Kidney glomerular epithelial cell (primary cell): Measurements from ENCODE around the gene NTN4.
A peak's percentile ranks its signal among the peaks of the same experiment; 100 is the strongest.
"Not testable (repeated sequence)": the region's sequence is repeated elsewhere in the genome, so short reads cannot be mapped to it uniquely, and the experiment has no call there.

Source experiments
- DNase-seq: peaks from one replicate; lab custom pipeline; 2025; lab: John Stamatoyannopoulos, UW

Gene NTN4

DNA sequence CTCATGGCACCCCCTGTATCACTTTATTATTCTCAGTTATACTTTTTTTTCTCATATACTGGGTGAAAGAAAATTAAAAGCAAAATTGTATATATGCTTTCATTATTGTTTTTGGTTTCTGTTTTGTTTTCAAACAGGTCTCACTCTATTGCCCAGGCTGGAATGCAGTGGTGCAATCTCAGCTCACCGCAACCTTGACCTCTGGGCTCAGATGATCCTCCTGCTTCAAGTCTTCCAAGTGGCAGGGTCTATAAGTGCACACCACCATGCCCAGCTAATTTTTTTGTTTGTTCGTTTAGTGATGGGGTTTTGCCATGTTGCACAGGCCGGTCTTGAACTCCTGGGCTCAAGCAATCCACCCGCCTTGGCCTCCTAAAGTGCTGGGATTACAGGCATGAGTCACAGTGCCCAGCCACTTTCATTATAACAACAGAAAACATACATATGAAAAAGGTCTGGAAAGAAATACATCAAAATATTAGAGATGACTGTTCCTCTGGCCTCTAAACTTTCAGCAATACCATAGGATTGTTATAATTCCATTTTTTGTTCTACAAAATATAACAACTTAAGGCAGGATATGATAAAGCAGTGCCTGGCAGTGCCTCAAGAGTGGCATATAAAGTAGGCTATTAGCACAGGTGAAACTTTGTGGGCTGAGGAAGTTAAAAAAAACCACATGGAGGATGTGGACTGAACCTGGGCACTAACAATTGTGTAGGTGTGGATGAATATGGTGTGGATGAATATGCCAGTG is 5.8 kb upstream of the NTN4 start:
- peak; percentile 51 for DNase-seq

- peak; percentile 21 for DNase-seq
These were observed 619 bp upstream of the NTN4 start for GRCh38 chr12:95790917-95791849.

DNA sequence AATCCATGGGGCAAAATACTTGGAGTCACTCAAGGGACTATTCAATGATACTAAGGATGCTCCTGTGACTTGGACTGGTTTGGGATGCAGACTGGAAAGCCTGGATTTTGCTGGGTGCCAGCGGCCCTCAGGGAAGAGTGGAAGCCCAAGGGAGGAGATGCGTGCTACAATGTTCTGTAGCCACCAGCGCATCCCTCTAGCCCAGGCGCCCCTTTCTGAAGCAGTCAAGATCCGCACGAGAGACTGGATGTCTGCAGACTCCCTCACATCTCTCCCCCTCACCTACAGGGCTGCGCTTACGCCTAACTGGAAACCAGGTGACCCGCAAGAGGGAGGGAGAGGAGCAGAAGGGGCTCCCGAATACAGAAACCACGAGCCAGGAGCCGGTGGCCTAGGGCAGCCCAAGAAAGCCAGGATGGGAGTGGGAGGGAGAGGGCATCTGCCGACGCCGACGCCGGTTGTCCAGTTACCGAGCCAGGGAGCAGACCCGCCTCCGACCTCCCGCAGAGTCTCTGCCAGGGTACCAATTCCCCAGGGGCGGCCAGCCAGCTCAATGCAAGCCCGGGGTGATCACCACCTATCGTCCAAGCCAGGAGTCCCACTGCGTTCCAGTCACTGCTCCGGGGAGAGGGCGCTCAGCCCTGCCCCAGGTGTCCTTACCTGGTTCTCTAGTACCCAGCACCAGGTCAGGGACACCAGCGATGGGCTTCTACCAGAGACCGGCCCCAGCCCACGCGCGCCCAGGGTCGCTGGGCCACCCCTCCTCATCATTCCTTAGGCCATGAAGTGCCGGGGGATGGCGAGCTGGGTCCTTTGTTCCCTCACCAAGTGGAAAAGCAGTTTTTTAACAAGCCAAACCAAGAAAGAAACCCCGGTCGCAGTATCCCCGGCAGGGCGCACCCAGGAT is 1.2 kb downstream of the NTN4 start:
- peak; percentile 59 for DNase-seq

GRCh38 chr12:95788637-95789036 is 1.9 kb downstream of the NTN4 start:
- DNase-seq = peak; percentile 38

DNA sequence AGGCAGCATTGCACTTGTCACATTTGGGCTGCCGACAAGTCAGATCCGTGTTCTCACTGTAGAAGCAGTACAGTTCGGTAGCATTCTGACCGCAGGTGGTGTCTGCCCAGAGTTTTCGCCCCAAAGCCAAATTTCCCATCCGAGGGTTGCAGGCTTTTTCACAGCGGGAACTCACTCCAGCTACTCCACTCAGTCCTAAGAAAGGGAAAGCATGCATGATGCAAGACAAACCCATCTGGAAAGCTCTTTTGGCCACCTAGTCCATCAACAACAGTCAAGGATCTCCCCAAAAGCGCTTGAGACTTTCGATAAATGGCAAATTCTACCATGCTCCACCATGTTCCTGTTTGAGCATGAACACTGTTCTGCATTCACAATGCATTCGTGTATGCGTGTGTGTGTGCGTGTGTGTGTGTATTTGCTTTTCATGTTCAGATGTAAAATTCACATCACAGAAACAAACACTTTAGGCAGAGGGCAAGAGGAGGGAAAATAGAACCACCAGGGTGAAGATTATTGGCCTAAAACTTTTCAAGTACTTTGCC is 3.2 kb downstream of the NTN4 start:
- no peak for DNase-seq

DNA sequence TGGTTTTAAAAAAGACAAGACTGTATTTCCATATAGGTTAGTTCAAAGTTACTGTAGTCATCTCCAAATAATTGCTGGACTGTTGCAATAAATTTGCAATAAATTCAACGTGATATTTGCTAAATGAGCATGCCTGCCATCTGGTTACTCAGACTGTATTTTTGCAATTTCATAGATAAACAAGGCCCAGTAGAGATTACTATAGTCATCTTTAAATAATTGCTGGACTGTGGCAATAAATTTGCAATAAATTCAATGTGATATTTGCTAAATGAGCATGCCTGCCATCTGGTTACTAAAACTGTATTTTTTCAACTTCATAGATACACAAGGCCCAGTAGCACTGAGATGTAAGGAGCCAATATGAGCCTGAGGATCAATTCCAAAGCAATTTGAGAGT is 5.6 kb downstream of the NTN4 start:
- DNase-seq = no peak

DNA sequence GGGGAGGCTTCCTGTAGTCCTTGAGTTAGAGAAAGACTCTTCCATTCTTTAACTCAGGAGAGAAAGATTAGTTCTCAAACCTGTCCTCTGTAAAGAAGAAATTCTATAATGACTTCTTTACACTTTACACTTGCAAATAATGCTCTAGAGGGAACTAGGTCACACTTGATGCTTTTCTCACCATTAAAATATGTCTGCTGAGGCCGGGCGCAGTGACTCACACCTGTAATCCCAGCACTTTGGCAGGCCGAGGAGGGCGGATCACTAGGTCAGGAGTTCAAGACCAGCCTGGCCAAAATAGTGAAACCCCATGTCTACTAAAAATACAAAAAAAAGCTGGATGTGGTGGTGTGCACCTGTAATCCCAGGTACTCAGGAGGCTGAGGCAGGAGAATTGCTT is 6.3 kb downstream of the NTN4 start:
- no peak for DNase-seq

- not testable (repeated sequence) for DNase-seq
These were observed 15.1 kb downstream of the NTN4 start for GRCh38 chr12:95775466-95775865.

DNA sequence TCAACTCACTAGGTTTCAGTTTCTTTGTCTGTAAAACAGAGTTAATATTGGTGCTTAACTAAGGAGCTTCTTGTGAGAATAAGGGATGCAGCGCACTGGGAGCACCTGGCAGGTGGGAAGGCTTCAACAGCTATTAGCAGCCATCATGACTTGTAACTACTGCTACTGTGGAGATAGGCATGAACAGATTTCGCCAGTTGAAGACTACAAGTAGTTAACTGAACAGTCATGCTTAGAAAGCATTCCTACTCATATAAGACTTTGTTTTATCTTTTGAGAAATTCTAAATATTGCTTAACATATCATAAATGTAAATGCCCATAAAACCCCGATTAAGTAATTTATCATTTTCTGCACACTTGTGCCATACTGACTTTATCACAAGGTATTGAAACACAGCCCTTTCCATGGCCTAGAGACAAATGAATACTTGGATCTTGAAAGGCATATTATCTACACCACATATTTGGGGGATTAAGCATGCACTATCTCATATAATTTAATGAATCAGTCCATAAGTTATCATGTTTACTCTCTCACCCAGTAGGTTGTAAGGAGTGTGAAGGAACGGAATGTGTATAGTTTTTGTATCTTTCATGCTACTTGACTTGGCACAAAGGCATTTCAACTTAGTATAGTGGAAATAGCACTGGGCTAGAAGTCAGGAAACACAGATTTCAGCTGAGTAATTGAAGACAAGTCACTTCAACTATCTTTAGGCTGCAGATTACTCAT is 16.1 kb downstream of the NTN4 start:
- no peak for DNase-seq

- no peak for DNase-seq
These were observed 17.2 kb downstream of the NTN4 start for GRCh38 chr12:95773320-95773719.

GRCh38 chr12:95767703-95768102 is 22.9 kb downstream of the NTN4 start:
- DNase-seq = peak; percentile 25

DNA sequence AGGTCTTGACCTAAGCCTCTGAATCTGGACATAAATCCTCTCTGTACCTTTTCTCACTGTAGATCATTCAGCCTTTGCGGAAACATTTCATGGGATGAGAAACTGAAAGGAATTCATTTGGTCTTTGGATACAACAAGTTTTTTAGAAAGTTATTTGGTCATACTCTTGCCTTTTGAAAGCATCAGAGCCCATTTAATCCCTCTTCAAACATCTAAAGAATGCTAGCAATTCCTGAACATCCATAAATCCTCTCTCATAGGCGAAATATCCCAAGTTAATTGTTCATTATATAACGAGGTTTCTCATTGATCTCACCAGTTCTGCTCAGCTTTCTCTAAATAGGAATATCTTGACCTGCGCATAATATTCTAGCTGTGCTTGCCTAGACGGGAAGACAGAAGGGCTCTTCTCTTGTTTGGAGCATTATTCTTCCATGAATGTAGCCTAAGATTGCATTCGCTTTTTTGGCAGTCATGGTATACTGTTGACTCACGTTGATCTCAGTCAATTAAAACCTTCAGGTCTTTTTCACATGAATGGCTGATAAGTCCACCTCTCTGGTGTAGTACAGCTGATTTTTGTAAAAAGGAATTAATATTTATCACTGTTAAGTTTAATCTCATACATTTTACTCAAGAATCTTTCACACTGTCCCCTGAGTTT is 24.1 kb downstream of the NTN4 start:
- DNase-seq = peak; percentile 56

GRCh38 chr12:95764848-95765247 is 25.7 kb downstream of the NTN4 start:
- DNase-seq = no peak

- peak; percentile 20 for DNase-seq
These were observed 26.7 kb downstream of the NTN4 start for GRCh38 chr12:95763809-95764253.

- DNase-seq = no peak
These were observed 28.3 kb downstream of the NTN4 start for GRCh38 chr12:95762123-95762785.

GRCh38 chr12:95760371-95760770 is 30.2 kb downstream of the NTN4 start:
- no peak for DNase-seq

GRCh38 chr12:95759718-95760117 is 30.8 kb downstream of the NTN4 start:
- DNase-seq = no peak

GRCh38 chr12:95759039-95759438 is 31.5 kb downstream of the NTN4 start:
- no peak for DNase-seq

- DNase-seq = no peak
These were observed 34.2 kb downstream of the NTN4 start for GRCh38 chr12:95756362-95756761.
